Kidney capillary endothelial cell (primary cell): ENCODE data around the gene CCNQ.

Experiments used
- DNase-seq: peaks from one replicate; pipeline ENCODE4 v3.0.0-alpha.2; 2018; ENCODE audit warnings: low spot score

The CCNQ gene

DNA sequence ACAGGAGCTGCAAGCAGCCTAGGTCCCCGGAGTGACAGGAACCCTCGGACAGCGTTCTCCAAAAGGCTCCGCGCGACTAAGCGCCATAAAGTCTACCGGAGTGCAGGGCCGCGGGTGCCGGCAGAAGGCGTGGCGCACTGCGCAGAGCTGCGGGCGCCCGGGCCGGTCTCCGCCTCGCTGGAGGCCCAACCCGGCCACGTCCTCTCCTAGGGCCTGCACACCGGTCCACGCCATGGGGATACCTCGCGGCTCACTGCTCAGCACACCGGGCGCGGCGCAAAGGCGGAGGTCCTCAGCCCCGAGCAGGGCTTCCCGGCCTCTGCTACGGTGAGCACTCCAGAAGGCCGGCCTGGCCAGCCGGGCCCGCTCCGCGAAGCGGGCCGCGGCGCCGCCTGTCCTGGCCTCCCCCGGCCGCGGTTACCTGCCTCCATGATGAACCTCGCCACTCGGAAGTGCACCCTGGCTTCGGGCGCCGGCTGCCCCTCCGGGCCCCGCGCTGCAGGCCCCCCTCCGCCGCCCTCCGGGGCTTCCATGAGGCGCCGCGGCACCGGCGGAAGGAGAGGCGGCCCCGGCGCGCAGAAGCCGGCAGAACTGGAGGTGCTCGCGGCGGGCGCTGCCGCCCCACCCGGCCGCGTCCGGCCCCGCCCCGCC, at the start of gene CCNQ:
TSS of gene CCNQ (minus strand) at position 599 of the 651 bp plus-strand sequence. CDS start at position 533, 66 bp downstream.
- no peak for DNase-seq

DNA sequence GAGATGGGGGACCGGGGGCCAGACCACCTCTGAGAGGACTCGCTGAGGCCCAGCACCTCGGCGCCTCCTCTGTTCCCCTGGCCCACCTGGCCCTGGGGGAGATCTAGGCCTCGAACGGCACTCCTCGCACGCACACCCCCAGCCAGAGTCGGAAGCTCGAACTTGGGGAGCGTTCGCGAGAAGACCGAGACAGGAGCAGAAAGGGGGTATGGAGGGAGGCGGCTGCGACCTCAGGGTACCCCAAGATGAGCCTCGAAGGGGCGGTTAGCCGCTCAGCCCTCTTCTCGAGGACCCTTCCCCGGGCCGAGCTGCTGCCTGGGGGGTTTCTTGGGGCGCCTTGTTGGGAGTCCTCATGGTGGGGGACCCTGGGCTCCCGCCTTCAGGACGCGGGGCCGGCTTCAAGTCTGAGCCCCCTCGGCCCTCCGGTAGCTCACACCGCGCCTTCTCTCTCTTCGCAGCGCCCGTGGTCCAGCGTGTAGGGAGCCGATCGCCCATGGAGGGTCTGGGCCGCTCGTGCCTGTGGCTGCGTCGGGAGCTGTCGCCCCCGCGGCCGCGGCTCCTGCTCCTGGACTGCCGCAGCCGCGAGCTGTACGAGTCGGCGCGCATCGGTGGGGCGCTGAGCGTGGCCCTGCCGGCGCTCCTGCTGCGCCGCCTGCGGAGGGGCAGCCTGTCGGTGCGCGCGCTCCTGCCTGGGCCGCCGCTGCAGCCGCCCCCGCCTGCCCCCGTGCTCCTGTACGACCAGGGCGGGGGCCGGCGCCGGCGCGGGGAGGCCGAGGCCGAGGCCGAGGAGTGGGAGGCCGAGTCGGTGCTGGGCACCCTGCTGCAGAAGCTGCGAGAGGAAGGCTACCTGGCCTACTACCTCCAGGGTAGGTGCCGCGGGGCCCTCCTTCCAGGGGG, 48.8 kb upstream of the CCNQ start:
- DNase-seq, result no peak

DNA sequence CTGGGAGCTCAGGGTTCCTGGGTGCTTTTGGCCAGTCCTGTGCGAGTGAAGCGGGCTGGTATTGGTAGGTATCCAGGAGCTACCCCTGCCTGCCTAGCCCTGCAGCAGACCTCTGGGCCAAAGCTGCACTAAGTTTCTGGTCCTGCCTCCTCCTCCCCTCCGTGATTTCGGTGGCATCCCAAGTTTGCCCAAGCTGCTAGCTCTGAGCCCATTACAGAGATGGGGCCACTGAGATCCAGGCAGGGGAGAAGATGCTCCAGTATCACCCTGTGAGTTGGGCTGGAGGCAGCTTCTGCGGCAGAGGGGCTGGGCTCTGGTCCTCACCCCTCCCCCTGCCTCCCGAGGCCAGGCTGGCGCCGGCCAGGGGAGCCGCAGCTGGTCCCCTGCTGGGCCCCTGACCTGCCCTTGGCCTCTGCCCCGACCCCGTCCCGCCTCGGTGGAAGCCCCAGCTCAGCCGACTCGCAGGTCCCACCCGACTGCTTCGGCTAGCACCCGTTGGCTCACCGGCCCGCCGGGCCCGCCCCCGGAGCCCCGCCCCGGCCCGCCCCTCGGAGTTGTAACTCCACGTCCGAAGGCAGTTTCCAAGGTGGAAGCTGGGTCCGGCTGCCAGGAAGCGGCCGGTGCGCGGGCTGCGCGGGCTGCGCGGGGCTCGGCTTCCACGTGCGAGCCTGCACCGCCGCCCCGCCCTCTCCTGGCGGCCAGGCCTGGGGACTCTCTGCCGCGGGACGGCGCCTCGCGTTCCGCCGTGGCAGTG, 47.9 kb upstream of the CCNQ start, which contains the start of gene DUSP9:
TSS of gene DUSP9 (plus strand) at position 584 of the 754 bp plus-strand sequence. CDS start 751 bp downstream, outside the sequence.
- DNase-seq, result no peak

DNA sequence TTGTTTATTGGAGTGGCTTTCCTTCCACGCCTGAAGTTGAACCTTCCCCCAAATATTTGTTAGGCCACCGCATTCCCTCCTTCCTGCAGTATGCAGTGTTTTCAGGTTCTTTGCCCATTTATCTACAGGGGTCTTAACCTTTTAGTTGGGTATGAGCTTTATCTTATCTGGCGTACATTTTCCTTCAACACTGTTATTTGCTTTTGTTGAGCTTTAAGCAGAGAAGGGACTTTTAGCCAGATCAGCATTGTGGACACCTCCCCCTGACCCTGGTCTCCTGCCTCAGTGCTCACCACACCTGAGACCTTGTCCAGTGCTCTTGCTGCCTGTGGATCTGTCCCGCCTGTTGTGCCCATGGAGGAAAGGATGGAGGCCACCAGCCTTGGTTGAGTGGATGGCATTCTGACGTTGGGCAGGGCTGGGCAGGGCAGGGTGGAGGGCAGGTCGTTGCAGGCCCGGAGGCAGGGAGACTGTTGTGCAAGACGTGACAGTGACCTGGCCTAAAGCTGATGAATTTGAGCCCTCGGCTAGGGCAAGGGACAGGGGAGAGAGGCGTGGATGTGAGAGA, 47.1 kb upstream of the CCNQ start:
- no peak for DNase-seq

DNA sequence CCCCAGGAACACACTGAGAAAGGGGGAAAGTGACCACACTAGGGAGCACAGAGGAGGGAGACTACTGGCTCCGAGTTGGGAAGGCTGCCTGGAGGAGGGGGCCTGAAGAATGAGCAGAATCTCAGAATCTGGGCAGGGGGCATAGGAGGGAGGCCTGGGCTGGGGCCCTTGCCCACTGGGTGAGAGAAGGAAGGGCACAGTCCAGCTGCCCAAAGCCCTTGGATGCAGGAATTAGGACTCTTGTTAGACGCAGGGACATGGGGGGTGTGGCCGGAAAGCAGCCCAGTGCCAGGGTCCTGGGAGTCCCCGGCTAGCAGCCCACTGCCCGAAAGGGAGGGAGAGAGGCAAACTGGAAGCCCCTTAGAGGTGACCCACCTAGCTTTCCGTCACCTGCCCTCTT, 46.2 kb upstream of the CCNQ start:
- DNase-seq, result no peak

DNA sequence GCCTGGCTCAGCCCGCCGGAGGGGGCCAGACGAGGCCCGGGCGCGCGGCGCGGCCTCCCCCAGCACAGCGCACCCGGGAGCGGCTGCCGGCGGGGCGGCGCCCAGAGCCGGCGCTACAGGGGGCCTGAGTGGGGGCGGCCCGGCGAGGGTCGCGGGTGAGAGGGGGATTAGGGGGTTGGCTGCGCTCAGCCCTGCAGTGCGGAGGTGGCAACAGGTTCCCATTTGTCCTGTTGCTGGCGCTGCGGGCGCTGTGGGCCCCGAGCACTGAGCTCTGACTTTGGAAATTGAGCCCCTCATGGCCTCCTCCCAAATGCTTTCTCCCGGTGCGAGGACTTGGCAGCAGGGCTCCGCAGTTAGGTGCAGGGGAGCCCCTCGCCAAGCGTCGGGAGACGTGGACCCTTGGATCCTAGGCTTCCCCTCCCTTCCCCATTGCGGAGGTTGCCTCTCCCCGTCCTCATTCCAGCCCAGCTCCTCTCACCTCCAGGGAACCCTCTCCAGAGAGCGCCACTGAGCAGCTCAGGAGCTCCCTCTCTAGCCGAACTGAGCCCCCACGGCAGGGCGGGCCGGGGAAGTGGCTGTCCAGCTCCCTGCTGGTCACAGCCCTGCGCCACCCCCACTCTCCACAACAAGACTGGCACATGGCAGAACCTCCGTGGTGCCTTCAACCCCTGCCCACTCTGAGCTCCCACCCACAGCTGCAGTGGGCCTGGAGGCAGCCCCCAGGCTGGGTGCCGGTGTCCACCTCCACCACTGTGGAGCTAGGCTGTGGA, 45.6 kb upstream of the CCNQ start:
- no peak for DNase-seq

DNA sequence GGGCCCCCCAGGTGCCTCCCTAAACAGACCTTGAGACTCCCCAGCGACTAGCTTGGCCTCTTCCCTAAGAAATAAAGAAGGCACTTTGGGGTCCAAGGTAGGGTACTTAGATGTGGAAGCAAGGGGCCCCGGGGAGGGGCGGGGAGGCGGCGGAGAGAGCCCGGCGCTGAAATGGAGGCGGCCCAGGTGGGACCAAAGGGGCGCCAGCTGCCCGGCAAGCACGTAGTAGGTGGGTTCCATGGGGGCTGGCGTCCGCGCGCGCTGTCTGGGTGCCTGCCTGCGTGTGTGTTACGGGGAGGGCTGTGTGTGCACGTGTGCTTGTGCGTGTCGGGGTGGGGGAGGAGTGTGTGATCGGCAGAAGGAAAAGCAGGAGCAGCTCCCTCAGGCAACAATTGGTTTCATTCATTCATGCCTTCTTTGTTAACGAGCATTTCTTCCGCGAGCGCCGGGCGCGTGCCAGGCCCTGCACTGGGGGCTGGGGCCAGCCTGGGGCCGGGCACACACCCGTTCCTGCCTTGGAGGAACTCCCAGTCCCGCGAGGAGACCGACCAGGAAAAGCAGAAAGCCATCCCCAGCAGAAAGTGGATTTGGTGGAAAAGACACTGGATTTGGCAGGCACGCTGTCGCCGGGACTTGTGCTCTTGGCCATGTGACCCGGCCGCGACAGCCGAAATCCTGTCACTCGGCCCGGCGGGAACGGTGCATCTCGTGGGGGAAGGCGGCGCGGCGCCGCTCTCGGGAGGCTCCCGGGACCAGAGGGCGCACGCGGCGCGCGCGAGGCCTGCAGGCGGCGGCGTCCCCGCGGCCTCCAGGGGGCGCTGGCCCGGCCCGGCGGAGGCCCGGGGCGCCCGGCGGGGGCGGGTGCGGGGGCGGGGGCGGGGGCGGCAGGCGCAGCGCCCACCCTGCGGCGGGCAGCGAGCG, 44.8 kb upstream of the CCNQ start:
- DNase-seq, result no peak

DNA sequence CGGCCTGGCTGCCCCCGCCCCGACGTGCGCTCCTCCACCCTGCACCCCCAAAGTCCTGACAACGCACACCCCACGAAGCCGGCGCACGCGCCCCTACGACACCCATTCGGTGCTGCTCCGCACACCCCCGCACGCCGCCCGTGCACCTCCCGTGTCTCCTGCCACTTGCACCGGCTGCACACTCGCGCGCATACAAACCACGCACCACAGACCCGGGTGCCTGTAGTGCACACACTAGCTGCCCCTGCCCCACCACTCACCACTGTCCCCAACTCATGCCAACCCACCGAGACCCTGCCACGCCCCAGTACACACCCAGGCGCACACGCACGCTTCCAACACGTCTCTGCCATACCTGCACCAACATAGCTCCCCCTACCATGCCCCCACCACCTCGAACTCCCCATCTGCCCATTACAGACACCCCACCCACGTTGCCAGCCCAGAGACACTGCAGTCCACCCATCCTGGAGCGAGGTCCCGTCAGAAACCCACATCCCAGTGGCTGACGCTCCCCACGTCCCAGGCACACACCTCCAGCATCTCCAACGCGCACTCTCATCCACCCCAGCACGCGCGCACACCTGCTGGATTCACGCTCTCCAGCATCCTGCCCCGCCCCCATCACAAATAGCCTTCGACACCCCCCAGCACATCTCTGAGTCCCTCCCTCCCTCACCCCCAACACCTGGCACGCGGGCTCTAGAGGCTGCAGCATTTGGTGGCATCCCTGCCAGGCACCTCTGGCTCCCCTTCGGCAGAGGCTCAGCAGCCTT, 43.9 kb upstream of the CCNQ start:
- DNase-seq, result no peak

DNA sequence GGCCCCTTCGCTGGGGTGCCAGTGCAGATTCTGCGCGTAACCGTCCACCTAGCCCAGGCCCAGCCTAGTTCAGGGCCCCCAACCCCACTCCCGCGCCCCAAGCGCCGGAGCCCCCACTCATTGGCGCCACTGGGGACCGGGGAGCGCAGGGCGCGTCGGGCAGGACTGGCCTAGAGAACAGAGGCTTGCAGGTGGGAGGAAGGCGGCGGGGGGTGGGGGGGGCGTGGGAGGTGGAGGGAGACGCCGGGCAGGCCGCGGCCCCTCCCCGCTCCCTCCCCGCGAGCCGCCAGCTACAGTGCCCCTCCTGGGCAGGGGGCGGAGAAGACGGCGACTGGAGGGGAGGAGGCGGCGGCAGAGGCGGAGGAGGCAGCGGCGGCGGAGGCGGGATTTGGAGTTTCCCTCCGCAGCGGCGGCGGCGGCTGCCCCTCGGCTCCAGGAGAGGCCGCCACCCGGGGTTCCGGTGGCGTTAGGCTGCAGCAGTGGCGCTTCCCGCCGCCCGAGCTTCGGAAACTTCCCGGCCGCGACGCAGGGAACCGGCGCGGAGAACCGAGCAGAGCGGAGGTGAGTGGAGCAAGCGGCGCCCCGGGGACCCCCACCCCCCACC, 43.2 kb upstream of the CCNQ start:
- DNase-seq, result no peak

DNA sequence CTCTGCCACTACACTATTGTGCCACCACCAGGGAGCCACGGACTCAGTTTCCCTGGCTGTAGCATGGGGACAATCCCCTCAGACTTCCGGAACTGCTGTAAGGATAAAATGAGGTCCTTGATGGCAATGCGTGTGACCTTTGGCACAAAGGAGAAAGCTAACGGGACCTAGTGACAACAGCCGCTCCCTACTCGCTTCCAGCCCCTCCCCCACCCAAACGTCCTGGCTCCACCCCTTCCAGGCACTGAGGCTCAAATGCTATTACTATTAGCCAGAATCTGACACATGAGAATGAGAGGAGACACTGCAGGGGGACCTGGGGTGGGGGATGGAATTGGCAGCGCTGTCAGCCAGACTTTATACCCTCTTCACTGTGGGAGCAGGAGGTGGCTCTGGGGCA, 42.7 kb upstream of the CCNQ start:
- DNase-seq, result no peak

DNA sequence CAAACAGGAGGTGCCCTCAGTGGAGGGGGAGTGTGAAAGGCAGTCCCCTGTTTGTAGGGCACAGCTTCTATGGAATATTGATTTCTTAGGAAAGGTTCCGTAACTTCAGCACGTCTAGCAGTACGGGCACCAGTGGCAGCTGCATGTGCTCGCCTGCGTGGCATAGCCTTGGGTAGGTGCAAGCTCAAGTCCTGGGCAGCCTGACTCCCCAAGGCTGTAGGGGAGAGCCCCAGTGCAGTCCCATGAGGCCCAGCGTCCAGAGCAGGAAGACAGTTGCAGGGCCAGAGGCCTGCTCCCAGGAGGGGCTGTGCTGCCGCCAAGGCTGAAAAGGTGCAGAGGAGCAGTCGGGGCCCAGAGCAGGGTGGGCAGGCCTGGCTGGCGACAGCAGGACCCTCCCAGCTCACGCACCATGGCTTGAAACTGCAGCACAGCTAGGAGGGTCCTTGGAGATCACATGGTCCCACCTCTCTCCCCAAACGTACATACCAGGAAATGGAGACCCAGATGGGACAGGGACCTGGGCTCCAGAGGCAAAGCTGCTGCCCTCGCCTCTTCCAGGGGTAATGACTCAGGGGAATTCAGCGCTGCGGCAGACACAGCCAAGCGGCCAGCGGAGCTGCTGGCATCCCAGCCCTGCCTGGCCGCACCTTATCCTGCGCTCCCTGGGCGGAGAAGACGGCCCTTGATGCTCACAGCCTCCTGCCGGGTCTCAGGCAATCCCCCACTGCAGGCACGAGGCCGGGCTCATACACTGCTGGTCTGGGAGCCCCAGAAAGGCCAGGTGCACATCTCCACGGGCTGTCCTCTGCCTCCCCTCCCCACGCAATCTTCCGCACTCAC, 42.0 kb upstream of the CCNQ start:
- no peak for DNase-seq

DNA sequence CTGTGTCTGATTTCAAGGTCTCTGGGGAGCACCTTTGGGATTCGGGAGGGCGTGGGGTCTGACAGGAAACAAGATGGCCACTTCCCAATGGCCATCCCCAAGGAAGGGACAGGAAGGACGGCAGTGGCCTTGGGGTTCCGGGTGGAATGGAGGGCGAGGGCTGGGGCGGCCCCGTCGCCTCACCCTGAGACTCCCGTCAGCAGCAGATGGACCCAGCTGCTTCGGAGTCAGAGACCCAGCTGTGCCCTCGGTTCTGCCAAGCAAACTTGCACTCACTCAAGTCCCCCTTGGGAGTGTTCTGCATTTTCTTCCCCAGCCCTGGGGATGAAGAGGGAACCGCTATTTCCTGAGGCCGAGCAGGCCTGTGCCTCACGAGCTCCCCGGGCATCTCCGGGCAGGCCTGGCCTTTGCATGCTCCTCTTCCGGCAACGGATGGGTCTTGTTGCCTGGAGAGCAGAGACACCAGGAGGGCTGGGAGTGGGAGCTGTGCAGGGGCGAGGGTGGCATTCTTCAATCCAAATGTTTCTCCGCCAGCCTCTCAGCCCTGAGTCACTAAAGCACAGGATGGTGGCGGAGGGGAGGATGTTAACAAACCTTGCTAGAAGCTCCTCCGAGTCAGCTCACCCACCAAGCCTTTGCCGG, 41.2 kb upstream of the CCNQ start:
- DNase-seq, result no peak

DNA sequence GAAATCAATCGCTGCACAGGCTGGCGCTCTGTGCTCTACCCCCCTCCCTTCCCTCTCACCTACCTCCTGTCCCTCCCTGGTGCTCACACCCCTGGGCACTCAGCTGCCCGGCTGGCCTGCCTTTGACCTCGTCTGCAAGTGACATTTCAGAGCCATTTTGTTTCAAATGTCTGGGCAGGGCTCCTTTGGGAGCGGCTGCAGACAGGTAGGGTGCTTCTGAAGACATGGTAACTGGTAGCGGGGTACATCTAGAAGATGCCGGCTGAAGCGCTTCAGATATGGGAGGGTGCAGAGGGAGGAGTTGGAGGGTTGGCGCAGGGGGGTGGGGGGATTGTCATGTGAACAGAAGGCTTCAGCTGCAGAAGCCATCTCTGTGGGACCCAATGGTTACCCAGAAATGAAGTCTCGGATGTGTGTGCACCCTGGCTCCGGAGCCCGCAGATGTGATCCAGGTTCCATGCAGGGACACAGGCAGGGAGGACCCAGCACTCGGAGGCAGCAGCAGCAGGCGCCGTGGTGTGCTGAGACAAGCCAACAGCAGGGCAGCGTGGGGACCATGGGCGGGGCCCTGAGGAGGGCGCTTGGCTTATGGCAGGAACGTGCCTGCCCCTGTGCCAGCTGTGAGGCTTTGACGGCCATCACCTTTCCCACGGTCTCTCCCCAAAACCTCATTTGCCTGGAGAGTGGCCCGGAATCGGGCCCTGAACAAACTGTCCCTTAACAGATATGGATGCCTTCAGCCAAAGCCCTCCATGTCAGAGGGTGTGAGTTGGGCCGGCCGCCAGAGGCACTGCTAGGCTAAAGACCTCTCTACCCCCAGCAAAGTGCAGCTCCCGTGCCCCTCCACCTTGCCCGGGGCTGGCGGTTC, 40.5 kb upstream of the CCNQ start:
- DNase-seq, result no peak

DNA sequence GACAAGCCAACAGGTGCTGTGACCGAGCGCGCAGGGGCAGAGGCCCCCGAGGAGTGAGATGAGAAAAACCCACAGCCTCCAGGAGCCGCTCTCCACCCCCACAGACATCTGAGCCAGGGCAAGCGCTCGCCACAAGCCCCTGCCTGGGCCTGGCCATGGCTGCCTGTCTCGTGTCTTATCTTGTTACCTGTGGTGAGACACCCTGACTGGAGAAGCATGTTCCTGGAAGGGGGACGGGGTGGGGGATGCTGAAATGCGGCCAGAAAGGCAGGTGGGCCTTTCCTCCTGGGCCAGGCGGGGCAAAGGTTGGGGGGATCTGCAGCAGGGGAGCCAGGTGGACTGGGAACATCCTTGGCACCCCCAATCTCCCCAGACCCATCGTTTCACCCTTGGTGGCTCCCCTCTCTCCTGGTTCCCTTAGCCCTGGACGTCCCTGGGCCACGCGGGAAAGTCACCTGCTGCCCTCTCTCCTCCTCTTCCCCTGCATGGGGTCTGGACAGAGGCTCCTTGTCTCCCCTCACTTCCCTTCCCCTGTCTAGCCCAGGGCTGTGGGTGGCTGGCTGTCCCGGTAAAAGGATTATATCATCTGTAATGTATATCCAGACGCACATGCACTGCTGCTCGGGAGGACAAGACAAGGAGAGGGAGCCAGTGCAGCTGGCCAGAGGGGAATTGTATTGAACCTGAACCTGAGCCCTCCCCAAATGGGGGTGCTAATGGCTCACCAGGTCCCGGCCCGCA, 39.7 kb upstream of the CCNQ start:
- DNase-seq, result no peak

DNA sequence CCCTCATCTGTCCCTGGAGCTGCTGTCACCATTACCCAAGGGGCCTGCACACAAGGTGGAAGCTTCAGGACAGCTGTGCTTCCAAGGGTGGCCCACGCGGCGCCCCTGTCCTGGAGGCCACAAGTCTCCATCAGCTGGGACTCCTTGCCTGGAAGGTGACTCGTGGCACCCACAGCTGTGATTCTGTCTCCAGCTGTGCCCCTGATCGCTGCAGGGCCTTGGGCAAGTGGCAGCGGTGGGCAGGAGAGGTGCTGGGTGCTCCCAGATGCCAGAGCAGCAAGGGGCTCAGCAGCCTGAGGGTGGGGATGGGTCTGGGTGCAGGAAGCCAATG, 39.1 kb upstream of the CCNQ start:
- no peak for DNase-seq
